ENCODE results near the gene MAN1C1.

MAN1C1 gene

GRCh38 chr1:25707280-25708016 is 90.9 kb downstream of the MAN1C1 start:
- TF ChIP-seq BACH2 (CRISPR knock-in tag; IDR thresholded peaks at IDR 0.05; ENCODE audit: borderline replicate concordance): no peak
- no peak for TF ChIP-seq CSRNP3 (CRISPR knock-in tag; IDR thresholded peaks at IDR 0.05)
- no peak for TF ChIP-seq GLIS3 (CRISPR knock-in tag; IDR thresholded peaks at IDR 0.05)
- TF ChIP-seq TSHZ2 (CRISPR knock-in tag; IDR thresholded peaks at IDR 0.05): peak; percentile 59; the same call in 1 of the 2 replicates
- TF ChIP-seq ESRRG (CRISPR knock-in tag; IDR thresholded peaks at IDR 0.05): no peak
- TF ChIP-seq POU6F1 (CRISPR knock-in tag; IDR thresholded peaks at IDR 0.05; ENCODE audit: borderline replicate concordance, low read depth): no peak
- TF ChIP-seq ZNF565 (CRISPR knock-in tag; conservative IDR thresholded peaks at IDR 0.05; ENCODE audit: low read depth): no peak
- peak; percentile 80 for TF ChIP-seq TCF4 (CRISPR knock-in tag; IDR thresholded peaks at IDR 0.05; ENCODE audit: borderline replicate concordance)
- TF ChIP-seq CREB5 (CRISPR knock-in tag; IDR thresholded peaks at IDR 0.05; ENCODE audit: low read depth): no peak
- TF ChIP-seq ZFP30 (CRISPR knock-in tag; IDR thresholded peaks at IDR 0.05): no peak
- no peak for TF ChIP-seq ZFP3 (CRISPR knock-in tag; IDR thresholded peaks at IDR 0.05)
- peak; percentile 49 for ATAC-seq

- TF ChIP-seq ESRRG (CRISPR knock-in tag; IDR thresholded peaks at IDR 0.05): no peak
- no peak for TF ChIP-seq PATZ1 (CRISPR knock-in tag; IDR thresholded peaks at IDR 0.05; ENCODE audit: borderline replicate concordance)
- TF ChIP-seq ISL1 (CRISPR knock-in tag; IDR thresholded peaks at IDR 0.05): no peak
- no peak for TF ChIP-seq ZNF8 (CRISPR knock-in tag; IDR thresholded peaks at IDR 0.05)
- TF ChIP-seq CREB5 (CRISPR knock-in tag; IDR thresholded peaks at IDR 0.05; ENCODE audit: low read depth): no peak
- TF ChIP-seq OSR1 (CRISPR knock-in tag; IDR thresholded peaks at IDR 0.05): no peak
- TF ChIP-seq BACH2 (CRISPR knock-in tag; IDR thresholded peaks at IDR 0.05; ENCODE audit: borderline replicate concordance): no peak
- TF ChIP-seq CSDC2 (CRISPR knock-in tag; IDR thresholded peaks at IDR 0.05): no peak
- TF ChIP-seq GLIS3 (CRISPR knock-in tag; IDR thresholded peaks at IDR 0.05): no peak
- no peak for TF ChIP-seq ZC3H10 (CRISPR knock-in tag; IDR thresholded peaks at IDR 0.05)
- no peak for TF ChIP-seq SNAI2 (CRISPR knock-in tag; IDR thresholded peaks at IDR 0.05)
- no peak for TF ChIP-seq ZFP3 (CRISPR knock-in tag; IDR thresholded peaks at IDR 0.05)
- TF ChIP-seq POU6F1 (CRISPR knock-in tag; IDR thresholded peaks at IDR 0.05; ENCODE audit: borderline replicate concordance, low read depth): no peak
- no peak for TF ChIP-seq ARNTL (CRISPR knock-in tag; IDR thresholded peaks at IDR 0.05; ENCODE audit: borderline replicate concordance, low read depth)
- TF ChIP-seq TSHZ2 (CRISPR knock-in tag; IDR thresholded peaks at IDR 0.05): no peak
- TF ChIP-seq TOX (CRISPR knock-in tag; IDR thresholded peaks at IDR 0.05; ENCODE audit: borderline replicate concordance): no peak
- TF ChIP-seq TCF4 (CRISPR knock-in tag; IDR thresholded peaks at IDR 0.05; ENCODE audit: borderline replicate concordance): no peak
- no peak for ATAC-seq
Measured at GRCh38 chr1:25710583-25711347, 94.2 kb downstream of the MAN1C1 start.

Measured in SK-N-SH treated with all-trans-retinoic acid at 6 μM for 48 hours (cell line).